ENCODE results near the gene CCDC92. TPM values are rescaled to one million over a fixed set of nuclear protein-coding genes. Genes with fewer than 3 reads are reported as not detected.

CCDC92 gene
- total RNA-seq, 1 donor, result 8.2 TPM

- TF ChIP-seq CTCF (IDR thresholded peaks at IDR 0.05; ENCODE audit: insufficient read depth, low read depth, low read length), result no peak
- no peak for DNase-seq (ENCODE audit: low read depth)
- H3K4me3 ChIP-seq (ENCODE audit: low read depth, low read length), result no peak overlapping the region
Observed at GRCh38 chr12:123936956-123937706, 35.5 kb downstream of the CCDC92 start.

DNA sequence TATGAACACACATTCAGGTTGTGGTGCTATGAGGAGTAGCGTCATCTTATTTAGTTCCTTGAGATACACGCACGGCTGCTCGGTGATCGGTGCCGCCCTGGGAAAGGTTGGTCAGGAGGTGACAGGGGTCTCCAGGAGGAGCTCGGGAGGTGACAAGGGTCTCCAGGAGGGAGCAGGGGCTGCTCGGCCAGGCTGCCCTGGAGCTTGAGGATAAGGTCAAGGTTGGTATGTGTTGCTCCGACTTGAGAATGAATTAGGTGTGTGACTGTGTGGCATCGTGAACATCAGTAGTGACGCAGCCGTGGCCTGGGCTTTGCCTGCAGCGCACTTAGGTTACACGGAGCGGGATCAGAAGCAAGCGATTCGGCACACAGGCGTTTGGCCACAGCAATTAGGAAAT is 36.2 kb downstream of the CCDC92 start:
- no peak overlapping the region for H3K4me3 ChIP-seq (ENCODE audit: low read depth, low read length)
- DNase-seq (ENCODE audit: low read depth), result no peak

GRCh38 chr12:123935956-123936355 is 36.7 kb downstream of the CCDC92 start:
- no peak for TF ChIP-seq CTCF (IDR thresholded peaks at IDR 0.05; ENCODE audit: insufficient read depth, low read depth, low read length)
- no peak for DNase-seq (ENCODE audit: low read depth)
- H3K4me3 ChIP-seq (ENCODE audit: low read depth, low read length), result no peak overlapping the region

More for the DNA sequence above, 36.2 kb downstream of the CCDC92 start:
- no peak for TF ChIP-seq CTCF (IDR thresholded peaks at IDR 0.05; ENCODE audit: insufficient read depth, low read depth, low read length)

DNA sequence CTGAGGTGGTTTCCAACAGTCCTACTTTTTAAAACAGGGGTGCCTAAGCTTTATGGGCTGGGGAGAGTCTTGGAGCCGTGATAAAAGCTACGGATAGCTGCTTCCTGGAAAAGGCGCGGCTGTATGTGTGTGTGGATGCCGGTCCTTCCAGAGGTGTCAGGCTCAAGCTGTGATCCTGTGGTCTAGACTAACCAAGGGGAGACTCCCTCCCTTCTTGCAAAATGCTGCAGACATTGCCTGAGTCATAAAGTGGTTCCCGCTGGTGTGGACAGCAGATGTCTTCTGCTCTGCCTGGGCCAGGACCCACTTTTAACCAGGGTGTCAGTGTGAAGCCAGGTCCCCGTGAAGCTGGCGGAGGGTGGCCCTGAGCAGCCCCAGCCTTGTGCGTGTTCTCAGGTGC is 37.8 kb downstream of the CCDC92 start:
- no peak overlapping the region for H3K4me3 ChIP-seq (ENCODE audit: low read depth, low read length)
- peak; percentile 66 for DNase-seq (ENCODE audit: low read depth)
- TF ChIP-seq CTCF (IDR thresholded peaks at IDR 0.05; ENCODE audit: insufficient read depth, low read depth, low read length), result no peak

GRCh38 chr12:123934016-123934620 is 38.5 kb downstream of the CCDC92 start:
- no peak for DNase-seq (ENCODE audit: low read depth)
- TF ChIP-seq CTCF (IDR thresholded peaks at IDR 0.05; ENCODE audit: insufficient read depth, low read depth, low read length), result no peak
- no peak overlapping the region for H3K4me3 ChIP-seq (ENCODE audit: low read depth, low read length)

DNA sequence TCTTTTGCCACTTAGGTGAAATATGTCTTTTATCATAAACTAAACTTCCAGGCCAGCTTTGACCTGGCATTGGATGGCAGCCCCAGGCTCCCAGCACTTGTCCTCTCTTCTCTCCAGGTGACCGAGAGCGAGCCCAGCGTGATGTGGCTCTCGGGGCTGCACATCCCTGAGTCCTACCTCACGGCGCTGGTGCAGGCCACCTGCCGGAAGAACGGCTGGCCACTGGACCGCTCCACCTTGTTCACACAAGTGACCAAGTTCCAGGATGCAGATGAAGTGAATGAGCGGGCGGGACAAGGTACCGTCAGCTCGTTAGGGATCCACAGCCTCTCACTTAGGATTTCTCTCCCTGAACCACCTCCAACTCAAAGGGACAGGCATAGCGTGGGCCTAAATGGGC is 39.4 kb downstream of the CCDC92 start:
- no peak for TF ChIP-seq CTCF (IDR thresholded peaks at IDR 0.05; ENCODE audit: insufficient read depth, low read depth, low read length)
- H3K4me3 ChIP-seq (ENCODE audit: low read depth, low read length), result no peak overlapping the region
- no peak for DNase-seq (ENCODE audit: low read depth)
